NT2/D1 (cell line): Measurements from ENCODE around the gene GPHB5.

Source experiments
- SUZ12 ChIP-seq: IDR thresholded peaks from 2 replicates; pipeline ENCODE4 v1.6.1; 2011; ENCODE audit not compliant: insufficient read length, insufficient read depth; ENCODE audit errors: extremely low read depth
- YY1 ChIP-seq: IDR thresholded peaks from 2 replicates; pipeline ENCODE4 v1.6.1; 2011; ENCODE audit not compliant: insufficient read length, insufficient read depth
- ZNF274 ChIP-seq: IDR thresholded peaks from 2 replicates; pipeline ENCODE4 v1.6.1; 2011; ENCODE audit warnings: mild to moderate bottlenecking, low read depth, low read length

DNA sequence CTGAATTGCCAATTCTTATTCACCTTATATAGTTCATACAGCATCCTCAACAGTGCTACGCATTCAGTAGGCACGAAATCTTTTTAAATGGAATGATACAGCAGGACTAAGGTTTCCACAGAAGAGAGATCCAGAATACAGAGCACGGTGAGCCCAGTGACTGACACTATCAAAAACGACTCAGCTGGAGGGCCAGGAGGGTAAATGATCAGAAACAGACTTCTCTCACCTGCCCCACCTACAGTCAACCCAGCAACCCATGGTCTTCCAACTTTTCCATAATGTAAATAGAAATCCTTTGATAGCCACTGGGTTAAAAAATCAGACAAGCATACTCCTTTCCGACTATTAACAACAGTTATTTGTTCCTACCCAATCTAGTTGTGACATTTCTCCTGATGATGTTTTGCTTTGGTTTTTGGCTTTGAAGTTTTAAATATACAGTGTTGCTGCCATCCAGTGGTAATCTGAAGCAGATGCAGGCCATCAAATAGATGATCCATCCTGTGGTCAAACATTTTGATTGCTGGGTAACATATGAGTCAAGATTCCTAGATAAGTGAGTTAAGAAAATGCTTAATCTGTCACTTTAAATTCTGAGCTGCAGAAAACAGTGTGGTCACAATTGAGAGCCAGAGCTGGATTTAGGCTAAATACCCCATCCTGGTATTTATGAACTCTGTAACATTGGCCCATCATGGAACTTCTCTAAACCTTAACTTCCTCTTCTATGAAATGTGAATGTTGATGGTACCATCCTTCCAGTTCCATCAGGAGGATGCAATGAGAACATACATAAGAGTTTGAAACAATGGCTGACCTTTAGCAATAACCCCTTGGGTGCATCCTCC is 42.0 kb downstream of the GPHB5 start:
- TF ChIP-seq ZNF274 (no peak), SUZ12 (no peak), YY1 (no peak)
